Measurements from ENCODE around the gene PSD4.

The PSD4 gene

GRCh38 chr2:113218283-113219091, 44.7 kb downstream of the PSD4 start:
- ATAC-seq (ENCODE audit: low read depth), result no peak
- no peak overlapping the region for H3K27ac ChIP-seq (ENCODE audit: poor library complexity, severe bottlenecking)
- H3K9me3 ChIP-seq (ENCODE audit: severe bottlenecking), result no peaks in the 10 kb centered on the region

DNA sequence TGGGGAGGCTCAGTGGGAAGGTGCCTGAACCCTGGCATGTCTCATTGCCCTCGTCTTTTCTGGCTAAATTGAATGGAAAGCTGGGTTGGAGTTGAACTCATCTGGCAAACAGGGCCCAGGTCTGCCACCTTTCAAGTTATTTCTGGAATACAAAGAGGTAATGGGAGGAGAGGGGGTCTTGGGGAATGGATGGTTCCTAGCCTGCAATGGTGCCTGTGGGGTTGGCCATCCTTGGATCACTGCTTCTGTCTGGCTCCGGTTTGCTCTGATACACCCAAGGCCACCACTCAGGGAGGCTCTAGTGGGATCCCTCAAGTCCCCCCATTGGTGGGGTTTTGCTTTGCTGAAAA, 45.3 kb downstream of the PSD4 start:
- TF ChIP-seq, protein P1, sequence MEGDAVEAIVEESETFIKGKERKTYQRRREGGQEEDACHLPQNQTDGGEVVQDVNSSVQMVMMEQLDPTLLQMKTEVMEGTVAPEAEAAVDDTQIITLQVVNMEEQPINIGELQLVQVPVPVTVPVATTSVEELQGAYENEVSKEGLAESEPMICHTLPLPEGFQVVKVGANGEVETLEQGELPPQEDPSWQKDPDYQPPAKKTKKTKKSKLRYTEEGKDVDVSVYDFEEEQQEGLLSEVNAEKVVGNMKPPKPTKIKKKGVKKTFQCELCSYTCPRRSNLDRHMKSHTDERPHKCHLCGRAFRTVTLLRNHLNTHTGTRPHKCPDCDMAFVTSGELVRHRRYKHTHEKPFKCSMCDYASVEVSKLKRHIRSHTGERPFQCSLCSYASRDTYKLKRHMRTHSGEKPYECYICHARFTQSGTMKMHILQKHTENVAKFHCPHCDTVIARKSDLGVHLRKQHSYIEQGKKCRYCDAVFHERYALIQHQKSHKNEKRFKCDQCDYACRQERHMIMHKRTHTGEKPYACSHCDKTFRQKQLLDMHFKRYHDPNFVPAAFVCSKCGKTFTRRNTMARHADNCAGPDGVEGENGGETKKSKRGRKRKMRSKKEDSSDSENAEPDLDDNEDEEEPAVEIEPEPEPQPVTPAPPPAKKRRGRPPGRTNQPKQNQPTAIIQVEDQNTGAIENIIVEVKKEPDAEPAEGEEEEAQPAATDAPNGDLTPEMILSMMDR (IDR thresholded peaks at IDR 0.05; ENCODE audit: poor library complexity, severe bottlenecking), result no peak
- ATAC-seq (ENCODE audit: low read depth) (no peak), DNase-seq (ENCODE audit: low spot score) (no peak)
- Histone ChIP-seq H3K36me3 (ENCODE audit: low read depth) (no peaks in the 10 kb centered on the region), H3K4me3 (ENCODE audit: severe bottlenecking) (no peak overlapping the region), H3K27ac (ENCODE audit: poor library complexity, severe bottlenecking) (no peak overlapping the region), H3K27me3 (ENCODE audit: insufficient read depth, poor library complexity, severe bottlenecking) (no peaks in the 10 kb centered on the region), H3K9me3 (ENCODE audit: severe bottlenecking) (no peaks in the 10 kb centered on the region), H3K4me1 (ENCODE audit: insufficient read depth, poor library complexity, severe bottlenecking) (no peaks in the 10 kb centered on the region)

More at GRCh38 chr2:113218283-113219091, 44.7 kb downstream of the PSD4 start:
- H3K27me3 ChIP-seq (ENCODE audit: insufficient read depth, poor library complexity, severe bottlenecking), result no peaks in the 10 kb centered on the region
- no peak for DNase-seq (ENCODE audit: low spot score)
- H3K36me3 ChIP-seq (ENCODE audit: low read depth), result no peaks in the 10 kb centered on the region
- no peak overlapping the region for H3K4me3 ChIP-seq (ENCODE audit: severe bottlenecking)
- no peaks in the 10 kb centered on the region for H3K4me1 ChIP-seq (ENCODE audit: insufficient read depth, poor library complexity, severe bottlenecking)
- TF ChIP-seq, protein P1 (IDR thresholded peaks at IDR 0.05; ENCODE audit: poor library complexity, severe bottlenecking), result no peak

DNA sequence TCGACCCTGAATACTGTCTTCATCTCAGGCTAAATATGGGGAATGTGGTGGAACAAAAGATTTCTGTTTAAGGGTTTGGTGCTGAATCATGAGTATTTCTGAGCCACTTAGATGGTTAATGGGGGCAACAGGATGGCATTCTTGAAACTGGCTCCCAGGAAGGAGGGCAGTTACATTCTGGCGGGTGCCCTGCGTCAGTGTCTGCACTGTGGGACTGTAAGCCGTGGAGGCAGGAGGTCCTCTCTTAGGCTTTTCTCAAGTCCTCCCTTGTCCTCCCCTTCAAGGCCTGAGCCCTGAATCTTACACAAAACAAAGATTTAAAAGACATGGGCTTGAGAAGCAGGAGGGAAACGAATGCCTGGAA, 45.7 kb downstream of the PSD4 start:
- H3K9me3 ChIP-seq (ENCODE audit: severe bottlenecking), result no peaks in the 10 kb centered on the region
- no peaks in the 10 kb centered on the region for H3K4me1 ChIP-seq (ENCODE audit: insufficient read depth, poor library complexity, severe bottlenecking)
- TF ChIP-seq, protein P1 (IDR thresholded peaks at IDR 0.05; ENCODE audit: poor library complexity, severe bottlenecking), result no peak
- H3K4me3 ChIP-seq (ENCODE audit: severe bottlenecking), result no peak overlapping the region
- H3K27me3 ChIP-seq (ENCODE audit: insufficient read depth, poor library complexity, severe bottlenecking), result no peaks in the 10 kb centered on the region
- DNase-seq (ENCODE audit: low spot score), result no peak
- no peaks in the 10 kb centered on the region for H3K36me3 ChIP-seq (ENCODE audit: low read depth)
- H3K27ac ChIP-seq (ENCODE audit: poor library complexity, severe bottlenecking), result no peak overlapping the region
- no peak for ATAC-seq (ENCODE audit: low read depth)

- DNase-seq (ENCODE audit: low spot score), result no peak
- no peaks in the 10 kb centered on the region for H3K27me3 ChIP-seq (ENCODE audit: insufficient read depth, poor library complexity, severe bottlenecking)
These were observed 46.3 kb downstream of the PSD4 start for GRCh38 chr2:113219889-113220641.

More at GRCh38 chr2:113219889-113220641, 46.3 kb downstream of the PSD4 start:
- no peaks in the 10 kb centered on the region for H3K4me1 ChIP-seq (ENCODE audit: insufficient read depth, poor library complexity, severe bottlenecking)
- TF ChIP-seq, protein P1 (IDR thresholded peaks at IDR 0.05; ENCODE audit: poor library complexity, severe bottlenecking), result no peak
- no peak overlapping the region for H3K4me3 ChIP-seq (ENCODE audit: severe bottlenecking)
- no peaks in the 10 kb centered on the region for H3K9me3 ChIP-seq (ENCODE audit: severe bottlenecking)
- H3K27ac ChIP-seq (ENCODE audit: poor library complexity, severe bottlenecking), result no peak overlapping the region
- peak; percentile 64; the same call in 2 of the 3 replicates for ATAC-seq (ENCODE audit: low read depth)
- no peaks in the 10 kb centered on the region for H3K36me3 ChIP-seq (ENCODE audit: low read depth)

All from RWPE2 (cell line).